IMR-90 (cell line): ENCODE measurements around the gene PPP6R3. TPM values are rescaled to one million over a fixed set of nuclear protein-coding genes. Genes with fewer than 3 reads are reported as not detected.

Experiments
- ATAC-seq: fragments of 200-7000 bp; cut with Tn5 transposase; 2 replicates; pipeline ENCODE4 v1.9.1; 2020; ENCODE audit warnings: low read depth, mild to moderate bottlenecking, moderate library complexity
- BruUV-seq: library from RNA; stranded (reverse); fragments of 400-500 nt; replicated peaks from 2 replicates; lab custom pipeline; 2021; lab: Mats Ljungman, UMichigan
- CTCF ChIA-PET: fragments of 300-600 bp; formaldehyde crosslinking; extraction: SDS; loops from one replicate; lab custom pipeline; 2021; ENCODE audit warnings: antibody characterized with exemption; lab: Yijun Ruan, JAX
- POLR2A ChIA-PET: fragments of 300-600 bp; sonication (Branson Sonifier 250); formaldehyde crosslinking; loops from one replicate; lab custom pipeline; 2022; ENCODE audit warnings: antibody characterized with exemption; ENCODE audit not compliant: unreplicated experiment; lab: Charles Lee
- DNase-seq: peaks from one replicate; pipeline ENCODE4 v3.0.0; 2013
- H2AFZ ChIP-seq: replicated peaks from 2 replicates; pipeline ENCODE3; 2013; ENCODE audit warnings: low read length, mild to moderate bottlenecking; ENCODE audit not compliant: poor library complexity
- H2AK5ac ChIP-seq: 2 replicates; pipeline ENCODE4 v1.6.1; 2013; ENCODE audit warnings: low read depth, low read length, inconsistent platforms
- H2AK9ac ChIP-seq: replicated peaks from 2 replicates; pipeline ENCODE3; 2013; ENCODE audit warnings: mild to moderate bottlenecking, low read depth, low read length, moderate library complexity; ENCODE audit not compliant: poor library complexity
- H2BK120ac ChIP-seq: 2 replicates; pipeline ENCODE4 v1.6.1; 2013; ENCODE audit warnings: low read depth, low read length, inconsistent platforms
- H2BK15ac ChIP-seq: 3 replicates; pipeline ENCODE4 v1.6.1; 2013; ENCODE audit warnings: low read depth, low read length, inconsistent platforms
- H2BK20ac ChIP-seq: 2 replicates; pipeline ENCODE4 v1.6.1; 2013; ENCODE audit warnings: low read depth, mild to moderate bottlenecking, inconsistent platforms, low read length, moderate library complexity
- H2BK5ac ChIP-seq: 2 replicates; pipeline ENCODE4 v1.6.1; 2013; ENCODE audit warnings: mild to moderate bottlenecking, low read depth, low read length, inconsistent platforms; ENCODE audit not compliant: poor library complexity, severe bottlenecking
- H3K14ac ChIP-seq: replicated peaks from 2 replicates; pipeline ENCODE4 v1.6.1; 2013; ENCODE audit warnings: low read depth, low read length, inconsistent platforms
- H3K18ac ChIP-seq: 2 replicates; pipeline ENCODE4 v1.6.1; 2013; ENCODE audit warnings: low read depth, low read length, control low read depth
- H3K23ac ChIP-seq: 2 replicates; pipeline ENCODE4 v1.6.1; 2013; ENCODE audit warnings: low read depth, low read length, inconsistent platforms
- H3K27ac ChIP-seq: 2 replicates; pipeline ENCODE4 v1.5.1; 2013; ENCODE audit warnings: mild to moderate bottlenecking, control low read depth, low read length; ENCODE audit not compliant: insufficient read depth
- H3K27me3 ChIP-seq: 2 replicates; pipeline ENCODE4 v1.6.1; 2013; ENCODE audit warnings: low read length; ENCODE audit not compliant: control insufficient read depth, insufficient read depth
- H3K36me3 ChIP-seq: 2 replicates; pipeline ENCODE4 v1.6.1; 2013; ENCODE audit warnings: low read length, mixed read lengths; ENCODE audit not compliant: control insufficient read depth, insufficient read depth
- H3K4ac ChIP-seq: 2 replicates; pipeline ENCODE4 v1.6.1; 2013; ENCODE audit warnings: low read depth, low read length, inconsistent platforms
- H3K4me1 ChIP-seq: 2 replicates; pipeline ENCODE4 v1.6.1; 2013; ENCODE audit warnings: low read length, mixed read lengths; ENCODE audit not compliant: control insufficient read depth, insufficient read depth
- H3K4me2 ChIP-seq: 2 replicates; pipeline ENCODE4 v1.6.1; 2013; ENCODE audit warnings: low read depth, mild to moderate bottlenecking, control low read depth, low read length, moderate library complexity
- H3K4me3 ChIP-seq: 2 replicates; pipeline ENCODE4 v1.5.1; 2013; ENCODE audit warnings: low read depth, mild to moderate bottlenecking, control low read depth, low read length, moderate library complexity; ENCODE audit not compliant: insufficient read depth
- H3K56ac ChIP-seq: 2 replicates; pipeline ENCODE4 v1.6.1; 2013; ENCODE audit warnings: low read length, inconsistent platforms; ENCODE audit not compliant: insufficient read depth; ENCODE audit errors: extremely low read depth
- H3K79me1 ChIP-seq, 2 experiments: 2 replicates each; pipeline ENCODE4 v1.6.1; 2013; ENCODE audit warnings: low read length in 2 of 2, inconsistent platforms in 1 of 2, low read depth in 1 of 2
- H3K9ac ChIP-seq: 2 replicates; pipeline ENCODE4 v1.6.1; 2013; ENCODE audit warnings: low read depth, low read length, control low read depth
- H3K9me1 ChIP-seq: 2 replicates; pipeline ENCODE4 v1.6.1; 2013; ENCODE audit warnings: low read length, inconsistent platforms; ENCODE audit not compliant: insufficient read depth
- H3K9me3 ChIP-seq: 2 replicates; pipeline ENCODE4 v1.6.1; 2013; ENCODE audit warnings: low read length; ENCODE audit not compliant: control insufficient read depth, insufficient read depth
- H4K20me1 ChIP-seq: 2 replicates; pipeline ENCODE4 v1.6.1; 2013; ENCODE audit warnings: low read length, inconsistent platforms; ENCODE audit not compliant: insufficient read depth
- H4K5ac ChIP-seq: 2 replicates; pipeline ENCODE4 v1.6.1; 2013; ENCODE audit warnings: mild to moderate bottlenecking, low read depth, low read length, control low read depth
- H4K8ac ChIP-seq, 2 experiments: 2 replicates each; pipeline ENCODE4 v1.6.1; 2013; ENCODE audit warnings: low read depth in 2 of 2, low read length in 2 of 2, control low read depth in 1 of 2, inconsistent platforms in 1 of 2
- H4K91ac ChIP-seq: 2 replicates; pipeline ENCODE4 v1.6.1; 2013; ENCODE audit warnings: low read depth, low read length, inconsistent platforms; ENCODE audit not compliant: insufficient read depth
- BHLHE40 ChIP-seq: fragments of 150-350 bp; IDR thresholded peaks from 2 replicates; pipeline ENCODE4 v1.6.1; 2016; ENCODE audit warnings: mild to moderate bottlenecking, low read depth, low read length
- CEBPB ChIP-seq: IDR thresholded peaks from 2 replicates; pipeline ENCODE4 v1.6.1; 2012; ENCODE audit warnings: low read depth, low read length, improper control_type of control experiment
- CHD1 ChIP-seq: IDR thresholded peaks from 2 replicates; pipeline ENCODE4 v1.6.1; 2012; ENCODE audit warnings: low read depth, low read length, improper control_type of control experiment
- FOS ChIP-seq: fragments of 150-350 bp; IDR thresholded peaks from 2 replicates; pipeline ENCODE4 v1.6.1; 2016; ENCODE audit warnings: low read depth, low read length
- MAFK ChIP-seq: IDR thresholded peaks from 2 replicates; pipeline ENCODE4 v1.6.1; 2012; ENCODE audit warnings: low read depth, low read length, improper control_type of control experiment
- MAZ ChIP-seq: IDR thresholded peaks from 2 replicates; pipeline ENCODE4 v1.6.1; 2012; ENCODE audit warnings: low read depth, mild to moderate bottlenecking, low read length, improper control_type of control experiment, moderate library complexity, borderline replicate concordance
- MXI1 ChIP-seq: IDR thresholded peaks from 2 replicates; pipeline ENCODE4 v1.6.1; 2012; ENCODE audit warnings: low read depth, mild to moderate bottlenecking, low read length, moderate library complexity, borderline replicate concordance
- NFE2L2 ChIP-seq: fragments of 150-350 bp; IDR thresholded peaks from 2 replicates; pipeline ENCODE4 v1.6.1; 2016; ENCODE audit warnings: low read depth, mild to moderate bottlenecking, low read length
- POLR2A ChIP-seq: IDR thresholded peaks from 2 replicates; pipeline ENCODE4 v1.6.1; 2012; ENCODE audit warnings: mild to moderate bottlenecking, low read depth, low read length
- RAD21 ChIP-seq: IDR thresholded peaks from 2 replicates; pipeline ENCODE4 v1.6.1; 2012; ENCODE audit warnings: low read length, improper control_type of control experiment
- RCOR1 ChIP-seq: IDR thresholded peaks from 2 replicates; pipeline ENCODE4 v1.6.1; 2012; ENCODE audit warnings: mild to moderate bottlenecking, low read length, improper control_type of control experiment; ENCODE audit not compliant: insufficient replicate concordance
- RFX5 ChIP-seq: IDR thresholded peaks from 2 replicates; pipeline ENCODE4 v1.8.0; 2012; ENCODE audit warnings: low read depth, mild to moderate bottlenecking, low read length, moderate library complexity
- SMC3 ChIP-seq: fragments of 150-350 bp; IDR thresholded peaks from 2 replicates; pipeline ENCODE4 v1.6.1; 2016; ENCODE audit warnings: low read depth, mild to moderate bottlenecking, antibody characterized with exemption, low read length, moderate library complexity
- WGBS, 2 experiments: methylation state at CpG; one replicate each; pipeline versions ENCODE4 v1.1.5 to v1.1.7; 2013; ENCODE audit warnings: missing lambda C conversion rate in 2 of 2; ENCODE audit not compliant: insufficient read length in 1 of 2; ENCODE audit errors: extremely low coverage in 2 of 2; 5-methylcytosine and 5-hydroxymethylcytosine counted together
- dilution Hi-C: fragments of 300-500 bp; cut with HindIII; formaldehyde crosslinking; loops from one replicate; pipeline ENCODE4 v1.14.3; 2018; ENCODE audit warnings: low sequenced_read_pairs; ENCODE audit not compliant: unreplicated experiment
- in situ Hi-C: fragments of 300-500 bp; cut with MboI; formaldehyde crosslinking; loops from 3 replicates; pipeline ENCODE4 v1.14.3; 2019; ENCODE audit warnings: low sequenced_read_pairs, inconsistent platforms, mixed read lengths
- intact Hi-C: fragments of 100-400 bp; cut with micrococcal nuclease; formaldehyde crosslinking; loops from 2 replicates; pipeline ENCODE4 v1.10.0; 2022
- polyA plus RNA-seq, 3 experiments: library from polyadenylated mRNA; depleted of rRNA; stranded (reverse); fragments of >200 nt; gene quantifications; 2 replicates each; pipeline ENCODE4 v1.2.3, GENCODE V29; 2012; ENCODE audit warnings: low replicate concordance in 1 of 3
- total RNA-seq: library from RNA; depleted of rRNA; stranded (reverse); fragments of >200 nt; gene quantifications from 2 replicates; pipeline ENCODE4 v1.2.3, GENCODE V29; 2012
- TF ChIP-seq, protein P1 (sequence below): fragments of 150-350 bp; IDR thresholded peaks from 2 replicates; pipeline ENCODE4 v1.6.1; 2017; ENCODE audit warnings: mild to moderate bottlenecking, antibody characterized with exemption, low read length, low read depth
- TF ChIP-seq, protein P2 (sequence below): conservative IDR thresholded peaks from 2 replicates; pipeline ENCODE4 v1.5.1; 2012; ENCODE audit warnings: mild to moderate bottlenecking, low read depth, low read length, improper control_type of control experiment
- TF ChIP-seq, protein P3 (sequence below): fragments of 150-350 bp; IDR thresholded peaks from 2 replicates; pipeline ENCODE4 v1.6.1; 2016; ENCODE audit warnings: low read depth, mild to moderate bottlenecking, low read length, moderate library complexity, borderline replicate concordance

Gene PPP6R3
- total and polyA plus RNA-seq, 2 of the 4 experiments (the other 2 are of a cell fraction) = 29.0 to 123 TPM

DNA sequence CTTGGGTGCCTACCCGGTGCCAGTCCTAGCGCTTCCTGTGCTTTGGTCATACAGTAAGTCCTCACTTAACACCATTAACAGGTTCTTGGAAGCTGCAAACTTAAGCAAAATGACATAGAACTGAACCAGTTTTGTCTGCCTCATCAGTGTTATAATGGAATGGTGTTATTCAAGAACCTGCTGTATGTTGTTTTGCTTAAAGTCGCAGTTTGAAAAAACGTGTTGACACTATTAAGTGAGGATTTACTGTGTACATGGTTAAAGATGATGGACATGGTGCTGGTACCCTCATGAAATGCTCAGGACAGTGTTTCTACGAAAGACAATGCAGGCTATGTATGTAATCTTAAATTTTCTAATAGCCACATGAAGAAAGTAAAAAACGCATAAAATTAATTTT lies 41.3 kb downstream of the PPP6R3 start:
- Histone ChIP-seq H4K8ac (no peak overlapping the region), H3K4me1 (peaks cover 16% of the 10 kb centered on the region), H3K9ac (no peak overlapping the region), H4K5ac (no peak overlapping the region), H3K14ac (no peak overlapping the region), H3K9me1 (peaks cover 32% of the 10 kb centered on the region), H3K9me3 (no peaks in the 10 kb centered on the region), H2AK9ac (no peak overlapping the region), H3K79me1 (peaks cover 30 to 92% of the 10 kb centered on the region in 2 experiments), H3K4me2 (no peak overlapping the region), H4K20me1 (peaks cover 96% of the 10 kb centered on the region), H3K36me3 (no peaks in the 10 kb centered on the region), H2BK5ac (no peak overlapping the region), H3K27ac (no peak overlapping the region), H2AK5ac (no peak overlapping the region), H3K56ac (no peak overlapping the region), H2BK120ac (no peak overlapping the region), H3K4ac (no peak overlapping the region), H4K91ac (no peak overlapping the region), H2AFZ (no peak overlapping the region), H3K27me3 (no peaks in the 10 kb centered on the region), H3K23ac (no peak overlapping the region), H3K4me3 (no peak overlapping the region), H2BK15ac (no peak overlapping the region), H3K18ac (no peak overlapping the region), H2BK20ac (no peak overlapping the region)
- no peak for DNase-seq
- ATAC-seq = no peak
- CTCF ChIA-PET = no interaction called here
- intact Hi-C loops = no loop called here
- BruUV-seq = no TSS peak
- TF ChIP-seq, protein P1, sequence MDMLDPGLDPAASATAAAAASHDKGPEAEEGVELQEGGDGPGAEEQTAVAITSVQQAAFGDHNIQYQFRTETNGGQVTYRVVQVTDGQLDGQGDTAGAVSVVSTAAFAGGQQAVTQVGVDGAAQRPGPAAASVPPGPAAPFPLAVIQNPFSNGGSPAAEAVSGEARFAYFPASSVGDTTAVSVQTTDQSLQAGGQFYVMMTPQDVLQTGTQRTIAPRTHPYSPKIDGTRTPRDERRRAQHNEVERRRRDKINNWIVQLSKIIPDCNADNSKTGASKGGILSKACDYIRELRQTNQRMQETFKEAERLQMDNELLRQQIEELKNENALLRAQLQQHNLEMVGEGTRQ = no peak
- TF ChIP-seq POLR2A (no peak), MXI1 (no peak), MAZ (no peak), BHLHE40 (no peak), RFX5 (no peak), SMC3 (no peak), RAD21 (no peak), NFE2L2 (no peak), CHD1 (no peak), FOS (no peak), CEBPB (no peak), MAFK (no peak), RCOR1 (no peak)
- TF ChIP-seq, protein P2, sequence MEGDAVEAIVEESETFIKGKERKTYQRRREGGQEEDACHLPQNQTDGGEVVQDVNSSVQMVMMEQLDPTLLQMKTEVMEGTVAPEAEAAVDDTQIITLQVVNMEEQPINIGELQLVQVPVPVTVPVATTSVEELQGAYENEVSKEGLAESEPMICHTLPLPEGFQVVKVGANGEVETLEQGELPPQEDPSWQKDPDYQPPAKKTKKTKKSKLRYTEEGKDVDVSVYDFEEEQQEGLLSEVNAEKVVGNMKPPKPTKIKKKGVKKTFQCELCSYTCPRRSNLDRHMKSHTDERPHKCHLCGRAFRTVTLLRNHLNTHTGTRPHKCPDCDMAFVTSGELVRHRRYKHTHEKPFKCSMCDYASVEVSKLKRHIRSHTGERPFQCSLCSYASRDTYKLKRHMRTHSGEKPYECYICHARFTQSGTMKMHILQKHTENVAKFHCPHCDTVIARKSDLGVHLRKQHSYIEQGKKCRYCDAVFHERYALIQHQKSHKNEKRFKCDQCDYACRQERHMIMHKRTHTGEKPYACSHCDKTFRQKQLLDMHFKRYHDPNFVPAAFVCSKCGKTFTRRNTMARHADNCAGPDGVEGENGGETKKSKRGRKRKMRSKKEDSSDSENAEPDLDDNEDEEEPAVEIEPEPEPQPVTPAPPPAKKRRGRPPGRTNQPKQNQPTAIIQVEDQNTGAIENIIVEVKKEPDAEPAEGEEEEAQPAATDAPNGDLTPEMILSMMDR = no peak
- TF ChIP-seq, protein P3, sequence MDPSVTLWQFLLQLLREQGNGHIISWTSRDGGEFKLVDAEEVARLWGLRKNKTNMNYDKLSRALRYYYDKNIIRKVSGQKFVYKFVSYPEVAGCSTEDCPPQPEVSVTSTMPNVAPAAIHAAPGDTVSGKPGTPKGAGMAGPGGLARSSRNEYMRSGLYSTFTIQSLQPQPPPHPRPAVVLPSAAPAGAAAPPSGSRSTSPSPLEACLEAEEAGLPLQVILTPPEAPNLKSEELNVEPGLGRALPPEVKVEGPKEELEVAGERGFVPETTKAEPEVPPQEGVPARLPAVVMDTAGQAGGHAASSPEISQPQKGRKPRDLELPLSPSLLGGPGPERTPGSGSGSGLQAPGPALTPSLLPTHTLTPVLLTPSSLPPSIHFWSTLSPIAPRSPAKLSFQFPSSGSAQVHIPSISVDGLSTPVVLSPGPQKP = no peak
- dilution Hi-C loops = no loop called here
- in situ Hi-C loops = no loop called here
- POLR2A ChIA-PET = no interaction called here
- WGBS, 2 experiments = 100% methylated on average over 1 of the region's 6 CpGs; no CpG with 5 or more reads in 1 of the 2 experiments
